Stomach (tissue), 9 donors: ENCODE results near the gene GRB10. TPM values are rescaled to one million over a fixed set of nuclear protein-coding genes. Genes with fewer than 3 reads are reported as not detected.

Source experiments
- DNase-seq, 2 donors: peaks; one replicate each; pipeline versions ENCODE4 v3.0.0 to v3.0.0-alpha.2; 2013 to 2019
- H3K27ac ChIP-seq, 5 donors: fragments of 200-600 bp in 4 of 5; sonication (generic) in 4 of 5; one replicate each; pipeline ENCODE4 v1.5.1; 2013 to 2019; ENCODE audit warnings: mild to moderate bottlenecking in 1 of 5, moderate library complexity in 1 of 5
- H3K27me3 ChIP-seq, 3 donors: fragments of 200-600 bp; sonication (generic); one replicate each; pipeline ENCODE4 v1.5.1; 2017 to 2019; ENCODE audit warnings: mixed run types in 1 of 3
- H3K36me3 ChIP-seq, 4 donors: fragments of 200-600 bp; sonication (generic); 1 replicate in 3 of 4; 2 replicates in 1 of 4; pipeline ENCODE4 v1.5.1; 2016 to 2019
- H3K4me1 ChIP-seq, 4 donors: fragments of 200-600 bp; sonication (generic); one replicate each; pipeline ENCODE4 v1.5.1; 2016 to 2019
- H3K4me3 ChIP-seq, 4 donors: fragments of 200-600 bp; sonication (generic) in 3 of 4; one replicate each; pipeline ENCODE4 v1.5.1; 2016 to 2019; ENCODE audit warnings: mild to moderate bottlenecking in 1 of 4
- H3K9me3 ChIP-seq, 4 donors: fragments of 200-600 bp; sonication (generic); one replicate each; pipeline ENCODE4 v1.5.1; 2016 to 2019
- EP300 ChIP-seq: sonication (generic); formaldehyde crosslinking; IDR thresholded peaks from one replicate; pipeline ENCODE4 v1.6.1; 2017; ENCODE audit warnings: antibody characterized with exemption
- POLR2A ChIP-seq, 4 donors: fragments of 450-650 bp; IDR thresholded peaks; one replicate each; pipeline ENCODE4 v1.6.1; 2016; ENCODE audit warnings: antibody characterized with exemption in 4 of 4, control low read depth in 2 of 4, mild to moderate bottlenecking in 1 of 4, moderate library complexity in 1 of 4
- POLR2AphosphoS5 ChIP-seq, 3 donors: sonication (generic); formaldehyde crosslinking; IDR thresholded peaks; one replicate each; pipeline ENCODE4 v1.6.1; 2016; ENCODE audit warnings: antibody characterized with exemption in 3 of 3
- WGBS, 5 donors: extraction: QIAGEN DNeasy Blood & Tissue Kit in 3 of 5; methylation state at CpG; one replicate each; pipeline versions ENCODE4 v1.1.5 to v1.1.7; 2013 to 2018; 5-methylcytosine and 5-hydroxymethylcytosine counted together
- intact Hi-C: fragments of 100-400 bp; cut with DNase I; formaldehyde crosslinking; loops from one replicate; pipeline ENCODE4 v1.15.1; 2023; ENCODE audit warnings: low total_unique reads
- polyA plus RNA-seq, 3 donors: library from polyadenylated mRNA; stranded (reverse); fragments of 200-250 nt; gene quantifications; one replicate each; pipeline ENCODE4 v1.2.3, GENCODE V29; 2013
- total RNA-seq, 5 donors: library from RNA; depleted of rRNA; stranded (reverse); fragments of >200 nt; gene quantifications; one replicate each; pipeline versions ENCODE4 v1.1.0 to v1.2.3, GENCODE V29; 2014 to 2016
- TF ChIP-seq, protein P1 (sequence below), 7 experiments: fragments of 450-650 bp in 4 of 7; fragments of 200-600 bp in 3 of 7; sonication (generic) in 3 of 7; IDR thresholded peaks; one replicate each; pipeline ENCODE4 v1.5.1; 2016 to 2019; ENCODE audit warnings: antibody characterized with exemption in 7 of 7, control low read depth in 2 of 7, mild to moderate bottlenecking in 1 of 7
- donor health status: healthy with polysubstance abuse.
- donor health status: Bipolar disorder and iron deficiency.
- donor health status: healthy.

Gene GRB10
- total and polyA plus RNA-seq, 8 donors: 10.2 to 84.9 (median 49.6) TPM

DNA sequence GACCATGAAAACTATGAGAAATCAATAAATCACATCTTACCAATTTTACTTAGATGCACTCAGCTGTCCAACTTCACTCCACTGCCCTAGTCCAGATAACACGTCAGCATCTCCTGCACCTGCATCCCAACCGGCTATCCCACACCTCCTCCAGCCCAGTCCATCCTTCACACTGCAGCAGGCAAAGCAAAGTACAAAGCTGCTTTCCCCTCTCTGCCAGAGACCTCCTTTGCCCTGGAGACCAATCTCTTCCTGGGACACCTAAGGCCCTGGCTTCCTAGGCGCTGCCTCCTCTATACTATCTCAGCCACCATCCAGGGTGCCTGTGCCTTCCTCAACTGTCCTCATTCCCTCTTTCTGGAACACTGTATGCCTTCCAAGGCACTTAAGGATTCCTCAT, 127.2 kb downstream of the GRB10 start:
- Histone ChIP-seq H3K36me3 (peaks cover 0 to 20% (median 6%) of the 10 kb centered on the region in 4 donors), H3K27me3 (no peaks in the 10 kb centered on the region), H3K9me3 (no peaks in the 10 kb centered on the region), H3K4me1 (peaks cover 24 to 61% (median 50%) of the 10 kb centered on the region in 4 donors), H3K27ac (peak overlapping the region; percentile 36 to 89 (median 81)), H3K4me3 (no peak overlapping the region)
- TF ChIP-seq POLR2AphosphoS5 (IDR thresholded peaks at IDR 0.05): no peak
- TF ChIP-seq, protein P1, sequence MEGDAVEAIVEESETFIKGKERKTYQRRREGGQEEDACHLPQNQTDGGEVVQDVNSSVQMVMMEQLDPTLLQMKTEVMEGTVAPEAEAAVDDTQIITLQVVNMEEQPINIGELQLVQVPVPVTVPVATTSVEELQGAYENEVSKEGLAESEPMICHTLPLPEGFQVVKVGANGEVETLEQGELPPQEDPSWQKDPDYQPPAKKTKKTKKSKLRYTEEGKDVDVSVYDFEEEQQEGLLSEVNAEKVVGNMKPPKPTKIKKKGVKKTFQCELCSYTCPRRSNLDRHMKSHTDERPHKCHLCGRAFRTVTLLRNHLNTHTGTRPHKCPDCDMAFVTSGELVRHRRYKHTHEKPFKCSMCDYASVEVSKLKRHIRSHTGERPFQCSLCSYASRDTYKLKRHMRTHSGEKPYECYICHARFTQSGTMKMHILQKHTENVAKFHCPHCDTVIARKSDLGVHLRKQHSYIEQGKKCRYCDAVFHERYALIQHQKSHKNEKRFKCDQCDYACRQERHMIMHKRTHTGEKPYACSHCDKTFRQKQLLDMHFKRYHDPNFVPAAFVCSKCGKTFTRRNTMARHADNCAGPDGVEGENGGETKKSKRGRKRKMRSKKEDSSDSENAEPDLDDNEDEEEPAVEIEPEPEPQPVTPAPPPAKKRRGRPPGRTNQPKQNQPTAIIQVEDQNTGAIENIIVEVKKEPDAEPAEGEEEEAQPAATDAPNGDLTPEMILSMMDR (IDR thresholded peaks at IDR 0.05): no peak
- no peak for TF ChIP-seq POLR2A (IDR thresholded peaks at IDR 0.05)
- TF ChIP-seq EP300: no peak
- intact Hi-C loops: no loop called here
- no peak for DNase-seq
- WGBS, 5 donors: 94 to 100% (median 96%) methylated on average over 3 of the region's 3 CpGs

DNA sequence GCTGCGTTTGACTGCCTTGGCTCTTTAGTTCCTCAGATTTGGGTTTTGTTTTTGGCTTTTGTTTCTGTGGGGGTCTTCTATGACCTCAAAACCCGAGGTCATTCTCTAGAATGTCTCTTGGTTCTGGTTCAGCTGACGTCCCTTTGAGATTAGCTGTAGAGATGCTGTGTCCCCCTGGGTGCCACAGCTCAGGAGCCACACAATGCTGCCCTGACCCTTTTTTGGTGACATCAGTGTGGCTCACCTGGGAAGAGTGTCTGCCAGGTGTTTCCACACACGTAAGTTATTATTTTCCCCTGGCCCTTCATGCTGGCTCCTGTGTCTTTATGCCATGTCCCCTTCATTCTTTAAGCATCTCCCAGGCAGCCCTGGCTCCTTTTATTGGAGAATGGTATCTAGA, 127.7 kb downstream of the GRB10 start:
- Histone ChIP-seq H3K4me3 (no peak overlapping the region), H3K36me3 (peaks cover 0 to 16% (median 2%) of the 10 kb centered on the region in 4 donors), H3K9me3 (no peaks in the 10 kb centered on the region), H3K4me1 (peaks cover 23 to 59% (median 48%) of the 10 kb centered on the region in 4 donors), H3K27ac (peak overlapping the region; percentile 16 to 89 (median 81)), H3K27me3 (no peaks in the 10 kb centered on the region)
- DNase-seq: no peak
- intact Hi-C loops: no loop called here
- TF ChIP-seq POLR2AphosphoS5 (IDR thresholded peaks at IDR 0.05) (no peak), EP300 (no peak), POLR2A (IDR thresholded peaks at IDR 0.05) (no peak)
- TF ChIP-seq, protein P1 (IDR thresholded peaks at IDR 0.05): no peak
- WGBS, 5 donors: 78 to 88% (median 82%) methylated on average over 4 of the region's 4 CpGs

DNA sequence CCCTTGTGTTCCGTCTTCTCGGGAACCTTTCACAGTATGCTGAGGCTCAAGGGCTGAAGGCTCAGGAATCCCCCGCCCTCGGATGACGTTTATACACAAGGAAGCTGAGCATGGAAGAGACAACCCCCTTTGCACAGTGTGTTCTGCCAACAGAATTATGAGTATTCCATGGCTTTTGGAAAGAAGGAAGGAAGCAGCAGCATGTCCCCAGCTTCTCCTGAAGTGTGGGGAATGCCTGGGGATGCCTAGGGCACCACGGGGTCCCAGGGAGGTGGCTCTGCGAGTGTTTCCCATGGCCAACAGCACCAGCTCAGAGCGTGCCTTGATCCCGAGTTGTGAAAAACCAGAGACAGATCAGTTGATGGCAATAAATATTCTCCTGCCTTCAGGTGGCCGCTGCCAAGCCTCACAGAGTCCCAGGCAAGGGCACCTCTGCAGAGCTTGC, 128.7 kb downstream of the GRB10 start:
- H3K27me3 ChIP-seq: no peaks in the 10 kb centered on the region
- 67 to 83% (median 78%) methylated on average over 10 of the region's 10 CpGs for WGBS, 5 donors
- H3K9me3 ChIP-seq: no peaks in the 10 kb centered on the region
- peak overlapping the region; percentile 4 to 89 (median 81) for H3K27ac ChIP-seq
- intact Hi-C loops: no loop called here
- TF ChIP-seq POLR2AphosphoS5 (IDR thresholded peaks at IDR 0.05): peak; percentile 72 to 79 (median 73)
- no peak for TF ChIP-seq EP300
- H3K4me1 ChIP-seq: peaks cover 23 to 59% (median 48%) of the 10 kb centered on the region in 4 donors
- peak; percentile 31 to 75 for DNase-seq
- H3K4me3 ChIP-seq: no peak overlapping the region
- peaks cover 0 to 5% (median 0%) of the 10 kb centered on the region in 4 donors for H3K36me3 ChIP-seq

DNA sequence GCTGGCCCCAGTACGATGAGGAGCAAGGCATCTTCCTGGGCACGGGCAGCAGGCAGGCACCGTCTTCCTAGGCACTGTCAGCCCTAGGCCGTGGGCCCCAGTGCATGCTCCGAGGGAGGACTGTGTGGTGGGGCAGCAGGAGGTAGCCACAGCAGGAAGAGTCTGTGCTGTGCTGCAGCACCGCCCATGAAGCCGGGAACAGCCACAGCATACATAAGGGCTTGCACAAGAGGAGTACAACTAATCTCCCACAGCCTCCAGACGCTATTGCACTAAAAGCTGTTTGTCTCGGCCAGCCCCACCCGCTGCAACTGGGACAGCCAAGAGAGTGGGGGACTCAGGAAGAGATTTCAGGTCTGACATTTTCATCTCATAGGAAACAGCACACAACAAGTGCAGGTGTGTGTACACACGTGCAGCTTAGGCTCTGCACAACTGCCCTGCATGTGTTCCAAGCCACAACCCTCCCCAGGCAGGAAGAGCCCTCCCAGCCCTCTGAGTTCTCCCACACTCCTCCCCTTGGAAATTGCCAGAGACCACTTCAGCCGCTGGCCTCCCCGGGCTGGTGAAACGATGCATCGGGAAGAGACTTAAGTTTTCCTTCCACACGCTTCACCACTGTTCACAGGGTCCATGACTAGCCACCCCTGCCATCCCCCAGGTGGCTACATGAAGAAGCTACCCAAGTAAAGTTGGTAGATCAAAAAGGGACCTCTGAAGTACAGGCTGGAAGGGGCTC, 129.4 kb downstream of the GRB10 start:
- intact Hi-C loops: no loop called here
- Histone ChIP-seq H3K4me1 (peaks cover 23 to 53% (median 43%) of the 10 kb centered on the region in 4 donors), H3K36me3 (no peaks in the 10 kb centered on the region), H3K27ac (peak overlapping the region; percentile 47 to 89 (median 81)), H3K4me3 (no peak overlapping the region), H3K27me3 (no peaks in the 10 kb centered on the region), H3K9me3 (no peaks in the 10 kb centered on the region)
- 50 to 62% (median 52%) methylated on average over 10 to 16 of the region's 16 CpGs for WGBS, 5 donors
- peak; percentile 41 to 50 for DNase-seq
- peak in 2 of 3 donors; percentile 45 to 71 for TF ChIP-seq POLR2AphosphoS5 (IDR thresholded peaks at IDR 0.05)
- TF ChIP-seq, protein P1 (IDR thresholded peaks at IDR 0.05): no peak
